H9 (cell line): ENCODE data around the gene EHBP1L1. TPM values are rescaled to one million over a fixed set of nuclear protein-coding genes. Genes with fewer than 3 reads are reported as not detected.

Experiments
- DNase-seq: peaks from one replicate; pipeline ENCODE4 v3.0.0-alpha.2; 2017
- H2AFZ ChIP-seq: one replicate; pipeline ENCODE4 v1.6.1; 2013; ENCODE audit warnings: mild to moderate bottlenecking, low read length, control low read depth, moderate library complexity
- H2AK5ac ChIP-seq: 2 replicates; pipeline ENCODE4 v1.6.1; 2013; ENCODE audit warnings: low read length, control low read depth, mixed read lengths; ENCODE audit not compliant: insufficient read length
- H2BK120ac ChIP-seq: one replicate; pipeline ENCODE4 v1.6.1; 2013; ENCODE audit warnings: low read depth, mild to moderate bottlenecking, low read length, control low read depth, inconsistent platforms; ENCODE audit not compliant: poor library complexity, severe bottlenecking
- H2BK12ac ChIP-seq: 2 replicates; pipeline ENCODE4 v1.6.1; 2013; ENCODE audit warnings: low read length, control low read depth, mixed read lengths, low read depth; ENCODE audit not compliant: insufficient read length
- H2BK15ac ChIP-seq: 2 replicates; pipeline ENCODE4 v1.6.1; 2013; ENCODE audit warnings: low read depth, low read length, control low read depth
- H2BK20ac ChIP-seq: one replicate; pipeline ENCODE4 v1.6.1; 2013; ENCODE audit warnings: low read depth, mild to moderate bottlenecking, low read length, control low read depth, inconsistent platforms; ENCODE audit not compliant: poor library complexity, severe bottlenecking
- H2BK5ac ChIP-seq: 2 replicates; pipeline ENCODE4 v1.6.1; 2013; ENCODE audit warnings: low read length, control low read depth, mixed read lengths; ENCODE audit not compliant: insufficient read length
- H3K14ac ChIP-seq: 2 replicates; pipeline ENCODE4 v1.6.1; 2013; ENCODE audit warnings: low read length, control low read depth; ENCODE audit not compliant: insufficient read depth
- H3K18ac ChIP-seq: 2 replicates; pipeline ENCODE4 v1.6.1; 2013; ENCODE audit warnings: low read depth, mild to moderate bottlenecking, mixed read lengths, low read length, control low read depth; ENCODE audit not compliant: insufficient read length
- H3K23ac ChIP-seq: 2 replicates; pipeline ENCODE4 v1.6.1; 2013; ENCODE audit warnings: low read length, control low read depth, mixed read lengths, low read depth; ENCODE audit not compliant: insufficient read length
- H3K23me2 ChIP-seq: 2 replicates; pipeline ENCODE4 v1.6.1; 2013; ENCODE audit warnings: low read depth, mild to moderate bottlenecking, mixed read lengths, low read length, control low read depth; ENCODE audit not compliant: insufficient read length, poor library complexity, severe bottlenecking
- H3K27ac ChIP-seq: 2 replicates; pipeline ENCODE4 v1.5.1; 2013; ENCODE audit warnings: low read length, control low read depth, mixed read lengths, low read depth; ENCODE audit not compliant: insufficient read length
- H3K27me3 ChIP-seq: 2 replicates; pipeline ENCODE4 v1.6.1; 2013; ENCODE audit warnings: low read length, control low read depth, inconsistent platforms; ENCODE audit not compliant: insufficient read depth
- H3K4ac ChIP-seq: 2 replicates; pipeline ENCODE4 v1.6.1; 2013; ENCODE audit warnings: low read depth, mild to moderate bottlenecking, control low read depth, inconsistent platforms, low read length, moderate library complexity
- H3K4me1 ChIP-seq: 2 replicates; pipeline ENCODE4 v1.6.1; 2013; ENCODE audit warnings: low read length, control low read depth, inconsistent platforms; ENCODE audit not compliant: insufficient read depth
- H3K4me2 ChIP-seq: 2 replicates; pipeline ENCODE4 v1.6.1; 2013; ENCODE audit warnings: low read length, control low read depth, mixed read lengths; ENCODE audit not compliant: insufficient read length, insufficient read depth
- H3K56ac ChIP-seq: 2 replicates; pipeline ENCODE4 v1.6.1; 2013; ENCODE audit warnings: low read depth, mild to moderate bottlenecking, mixed read lengths, low read length, control low read depth; ENCODE audit not compliant: insufficient read length
- H3K79me1 ChIP-seq: 2 replicates; pipeline ENCODE4 v1.6.1; 2013; ENCODE audit warnings: low read depth, mild to moderate bottlenecking, moderate library complexity, low read length, control low read depth, inconsistent platforms; ENCODE audit not compliant: insufficient read depth, poor library complexity, severe bottlenecking
- H3K79me2 ChIP-seq: 2 replicates; pipeline ENCODE4 v1.6.1; 2013; ENCODE audit warnings: low read length, control low read depth, inconsistent platforms; ENCODE audit not compliant: insufficient read depth
- H3K9ac ChIP-seq: 2 replicates; pipeline ENCODE4 v1.6.1; 2013; ENCODE audit warnings: low read length, control low read depth, mixed read lengths; ENCODE audit not compliant: insufficient read length; ENCODE audit errors: extremely low read depth
- H3K9me3 ChIP-seq: one replicate; pipeline ENCODE4 v1.6.1; 2013; ENCODE audit warnings: low read depth, low read length, inconsistent platforms; ENCODE audit not compliant: control insufficient read depth
- H3T11ph ChIP-seq: one replicate; pipeline ENCODE4 v1.6.1; 2013; ENCODE audit warnings: mild to moderate bottlenecking, low read length, control low read depth, inconsistent platforms
- H4K20me1 ChIP-seq: one replicate; pipeline ENCODE4 v1.6.1; 2013; ENCODE audit not compliant: control insufficient read depth, insufficient read length, insufficient read depth
- H4K5ac ChIP-seq: 2 replicates; pipeline ENCODE4 v1.6.1; 2013; ENCODE audit warnings: low read depth, mild to moderate bottlenecking, mixed read lengths, low read length, control low read depth; ENCODE audit not compliant: insufficient read length
- H4K8ac ChIP-seq: replicated peaks from 2 replicates; pipeline ENCODE4 v1.6.1; 2013; ENCODE audit warnings: low read length, control low read depth, mixed read lengths, low read depth; ENCODE audit not compliant: insufficient read length
- H4K91ac ChIP-seq: 2 replicates; pipeline ENCODE4 v1.6.1; 2013; ENCODE audit warnings: low read depth, mild to moderate bottlenecking, moderate library complexity, mixed read lengths, low read length, control low read depth; ENCODE audit not compliant: insufficient read length
- H3K27ac Mint-ChIP-seq, 3 experiments: 2 replicates in 2 of 3; 3 replicates in 1 of 3; pipeline ENCODE4 v1.8.0; 2020 to 2021; ENCODE audit warnings: mixed read lengths in 3 of 3, mild to moderate bottlenecking in 1 of 3, moderate library complexity in 1 of 3
- H3K27me3 Mint-ChIP-seq: 2 replicates; pipeline ENCODE4 v1.8.0; 2021; ENCODE audit warnings: low read depth, mild to moderate bottlenecking, moderate library complexity, mixed read lengths
- H3K36me3 Mint-ChIP-seq, 3 experiments: 2 replicates in 2 of 3; 3 replicates in 1 of 3; pipeline ENCODE4 v1.8.0; 2020 to 2021; ENCODE audit warnings: low read depth in 3 of 3, mixed read lengths in 3 of 3; ENCODE audit not compliant: insufficient read depth in 1 of 3
- H3K4me1 Mint-ChIP-seq, 2 experiments: 2 replicates each; pipeline ENCODE4 v1.8.0; 2020; ENCODE audit warnings: mixed read lengths in 2 of 2
- H3K4me3 Mint-ChIP-seq, 2 experiments: 2 replicates in 1 of 2; 3 replicates in 1 of 2; pipeline ENCODE4 v1.8.0; 2020 to 2021; ENCODE audit warnings: mild to moderate bottlenecking in 2 of 2, mixed read lengths in 2 of 2, moderate library complexity in 1 of 2
- H3K9me3 Mint-ChIP-seq, 2 experiments: 2 replicates in 1 of 2; 3 replicates in 1 of 2; pipeline ENCODE4 v1.8.0; 2020; ENCODE audit warnings: mild to moderate bottlenecking in 2 of 2, mixed read lengths in 2 of 2, moderate library complexity in 1 of 2
- CTCF ChIP-seq: fragments of 200-600 bp; sonication (generic); conservative IDR thresholded peaks from 3 replicates; pipeline ENCODE4 v1.8.0; 2021; ENCODE audit warnings: antibody characterized with exemption, mild to moderate bottlenecking
- WGBS: extraction: QIAGEN DNeasy Blood & Tissue Kit; methylation state at CpG from one replicate; pipeline ENCODE4 v1.1.7; 2013; ENCODE audit warnings: missing lambda C conversion rate, low lambda C conversion rate, mixed read lengths; ENCODE audit not compliant: insufficient read length; ENCODE audit errors: extremely low coverage; 5-methylcytosine and 5-hydroxymethylcytosine counted together
- total RNA-seq: library from RNA; stranded (reverse); gene quantifications from 2 replicates; pipeline ENCODE4 v1.2.1, GENCODE V29; 2021

EHBP1L1 gene
- total RNA-seq, 1 experiment from 2014 or later, result 13.8 TPM

GRCh38 chr11:65616575-65617001 lies 40.7 kb downstream of the EHBP1L1 start:
- no peak for TF ChIP-seq CTCF
- no peaks in the 10 kb centered on the region for H3K27me3 ChIP-seq
- no peak overlapping the region for H4K5ac ChIP-seq
- H3K36me3 Mint-ChIP-seq, result peaks cover 18 to 46% (median 41%) of the 10 kb centered on the region in 3 experiments; a peak in 6 of 7 replicates
- no CpG with 5 or more reads among the region's 10 CpGs for WGBS
- no peak overlapping the region for H3T11ph ChIP-seq
- H3K56ac ChIP-seq, result no peak overlapping the region
- peak overlapping the region; percentile 68 to 96 (median 92); a peak in 5 of 7 replicates for H3K27ac Mint-ChIP-seq
- no peak overlapping the region for H4K8ac ChIP-seq
- no peak overlapping the region for H3K23ac ChIP-seq
- no peak overlapping the region for H3K14ac ChIP-seq
- H3K4me2 ChIP-seq, result peak overlapping the region; percentile 82
- no peaks in the 10 kb centered on the region for H4K20me1 ChIP-seq
- H3K27me3 Mint-ChIP-seq, result peaks cover 3% of the 10 kb centered on the region
- H2BK5ac ChIP-seq, result no peak overlapping the region
- H2AK5ac ChIP-seq, result no peak overlapping the region
- no peak for DNase-seq
- no peak overlapping the region for H2BK20ac ChIP-seq
- H3K9me3 Mint-ChIP-seq, result no peaks in the 10 kb centered on the region
- peaks cover 7% of the 10 kb centered on the region; the same call in 1 of the 2 replicates for H3K79me2 ChIP-seq
- peaks cover 3% of the 10 kb centered on the region for H3K79me1 ChIP-seq
- peaks cover 18% of the 10 kb centered on the region for H3K23me2 ChIP-seq
- H2BK120ac ChIP-seq, result no peak overlapping the region
- H3K18ac ChIP-seq, result no peak overlapping the region
- H2BK12ac ChIP-seq, result no peak overlapping the region
- H4K91ac ChIP-seq, result no peak overlapping the region
- H2BK15ac ChIP-seq, result no peak overlapping the region
- H2AFZ ChIP-seq, result no peak overlapping the region
- H3K4ac ChIP-seq, result no peak overlapping the region
- H3K9ac ChIP-seq, result peak overlapping the region; percentile 45
- H3K4me1 ChIP-seq, result no peaks in the 10 kb centered on the region; the same call in none of the 2 replicates
- H3K4me1 Mint-ChIP-seq, result peaks cover 17 to 24% of the 10 kb centered on the region in 2 experiments
- no peak overlapping the region for H3K27ac ChIP-seq
- H3K4me3 Mint-ChIP-seq, result peak overlapping the region; percentile 92 to 97
- no peaks in the 10 kb centered on the region for H3K9me3 ChIP-seq
